COR-L47 (cell line): ENCODE results near the gene KIFC1.

ENCODE experiments used
- DNase-seq: peaks from one replicate; lab custom pipeline; 2025; lab: John Stamatoyannopoulos, UW

The KIFC1 gene

GRCh38 chr6:33441457-33441856 lies 49.8 kb downstream of the KIFC1 start:
- DNase-seq = no peak

GRCh38 chr6:33442283-33442682 lies 50.7 kb downstream of the KIFC1 start:
- no peak for DNase-seq

GRCh38 chr6:33443025-33443424 lies 51.4 kb downstream of the KIFC1 start:
- no peak for DNase-seq

- no peak for DNase-seq
Observed at GRCh38 chr6:33443619-33444504, 52.2 kb downstream of the KIFC1 start.

GRCh38 chr6:33445119-33445603 lies 53.5 kb downstream of the KIFC1 start:
- DNase-seq = no peak

- no peak for DNase-seq
Observed at GRCh38 chr6:33446356-33446755, 54.7 kb downstream of the KIFC1 start.

GRCh38 chr6:33450434-33450833 lies 58.8 kb downstream of the KIFC1 start:
- DNase-seq = no peak

- no peak for DNase-seq
Observed at GRCh38 chr6:33451606-33452005, 60.0 kb downstream of the KIFC1 start.

GRCh38 chr6:33452496-33452895 lies 60.9 kb downstream of the KIFC1 start:
- DNase-seq = no peak

- DNase-seq = no peak
Observed at GRCh38 chr6:33453393-33454008, 61.9 kb downstream of the KIFC1 start.

- peak; percentile 96 for DNase-seq
Observed at GRCh38 chr6:33454009-33454946, 62.7 kb downstream of the KIFC1 start, which contains the start of gene ZBTB9. Gene ZBTB9 (plus strand): TSS chr6:33454576. CDS start chr6:33455101, 525 bp downstream.

- no peak for DNase-seq
Observed at GRCh38 chr6:33455051-33455450, 63.4 kb downstream of the KIFC1 start.

GRCh38 chr6:33456156-33456555 lies 64.5 kb downstream of the KIFC1 start:
- no peak for DNase-seq

- DNase-seq = no peak
Observed at GRCh38 chr6:33458676-33459075, 67.1 kb downstream of the KIFC1 start.

- DNase-seq = no peak
Observed at GRCh38 chr6:33459226-33459625, 67.6 kb downstream of the KIFC1 start.
